ENCODE data around the gene MT3. TPM values are rescaled to one million over a fixed set of nuclear protein-coding genes. Genes with fewer than 3 reads are reported as not detected.
A peak's percentile ranks its signal among the peaks of the same experiment; 100 is the strongest.

MT3 gene
- total and polyA plus RNA-seq, 2 of the 13 experiments (the other 11 are each of a cell fraction or from before 2014, with no cell fraction given): not detected

- TF ChIP-seq, protein P1, sequence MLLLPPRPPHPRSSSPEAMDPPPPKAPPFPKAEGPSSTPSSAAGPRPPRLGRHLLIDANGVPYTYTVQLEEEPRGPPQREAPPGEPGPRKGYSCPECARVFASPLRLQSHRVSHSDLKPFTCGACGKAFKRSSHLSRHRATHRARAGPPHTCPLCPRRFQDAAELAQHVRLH (CRISPR knock-in tag; IDR thresholded peaks at IDR 0.05; ENCODE audit: borderline replicate concordance, low read depth): 0 out of 2 replicates have a peak, but pooled peaks have one; percentile 38
- TF ChIP-seq E2F2 (CRISPR knock-in tag; IDR thresholded peaks at IDR 0.05; ENCODE audit: borderline replicate concordance): no peak
- no peak for TF ChIP-seq ZNF75D (CRISPR knock-in tag; IDR thresholded peaks at IDR 0.05; ENCODE audit: borderline replicate concordance)
- TF ChIP-seq RBM39 (IDR thresholded peaks at IDR 0.05; ENCODE audit: low read depth, low read length, poor library complexity, severe bottlenecking): no peak
- TF ChIP-seq, protein P2, sequence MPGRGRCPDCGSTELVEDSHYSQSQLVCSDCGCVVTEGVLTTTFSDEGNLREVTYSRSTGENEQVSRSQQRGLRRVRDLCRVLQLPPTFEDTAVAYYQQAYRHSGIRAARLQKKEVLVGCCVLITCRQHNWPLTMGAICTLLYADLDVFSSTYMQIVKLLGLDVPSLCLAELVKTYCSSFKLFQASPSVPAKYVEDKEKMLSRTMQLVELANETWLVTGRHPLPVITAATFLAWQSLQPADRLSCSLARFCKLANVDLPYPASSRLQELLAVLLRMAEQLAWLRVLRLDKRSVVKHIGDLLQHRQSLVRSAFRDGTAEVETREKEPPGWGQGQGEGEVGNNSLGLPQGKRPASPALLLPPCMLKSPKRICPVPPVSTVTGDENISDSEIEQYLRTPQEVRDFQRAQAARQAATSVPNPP (CRISPR knock-in tag; IDR thresholded peaks at IDR 0.05): no peak
- no peak for TF ChIP-seq ZNF572 (CRISPR knock-in tag; IDR thresholded peaks at IDR 0.05)
- no peak for TF ChIP-seq JUN (CRISPR knock-in tag; IDR thresholded peaks at IDR 0.05)
- TF ChIP-seq ZSCAN20 (CRISPR knock-in tag; IDR thresholded peaks at IDR 0.05; ENCODE audit: borderline replicate concordance): peak; percentile 77
- TF ChIP-seq U2AF2 (IDR thresholded peaks at IDR 0.05; ENCODE audit: low read depth, low read length): no peak
- TF ChIP-seq ZNF772 (CRISPR knock-in tag; IDR thresholded peaks at IDR 0.05): no peak
- no peak for TF ChIP-seq SKI (IDR thresholded peaks at IDR 0.05; ENCODE audit: partially characterized antibody)
- no peak for TF ChIP-seq ZFP36 (IDR thresholded peaks at IDR 0.05; ENCODE audit: borderline replicate concordance, low read depth, low read length, partially characterized antibody)
- no peak for TF ChIP-seq ZZZ3 (CRISPR knock-in tag; IDR thresholded peaks at IDR 0.05; ENCODE audit: borderline replicate concordance)
- TF ChIP-seq FOSL2 (CRISPR knock-in tag; IDR thresholded peaks at IDR 0.05): peak; percentile 9; the same call in 1 of the 2 replicates
- TF ChIP-seq SSRP1 (CRISPR knock-in tag; IDR thresholded peaks at IDR 0.05): no peak
- TF ChIP-seq ZNF615 (CRISPR knock-in tag; IDR thresholded peaks at IDR 0.05; ENCODE audit: borderline replicate concordance): no peak
- TF ChIP-seq CBX5 (CRISPR knock-in tag; IDR thresholded peaks at IDR 0.05; ENCODE audit: borderline replicate concordance): no peak
- TF ChIP-seq ZNF235 (CRISPR knock-in tag; IDR thresholded peaks at IDR 0.05; ENCODE audit: borderline replicate concordance): no peak
- TF ChIP-seq MTF1 (CRISPR knock-in tag; IDR thresholded peaks at IDR 0.05): no peak
- TF ChIP-seq, protein P3, sequence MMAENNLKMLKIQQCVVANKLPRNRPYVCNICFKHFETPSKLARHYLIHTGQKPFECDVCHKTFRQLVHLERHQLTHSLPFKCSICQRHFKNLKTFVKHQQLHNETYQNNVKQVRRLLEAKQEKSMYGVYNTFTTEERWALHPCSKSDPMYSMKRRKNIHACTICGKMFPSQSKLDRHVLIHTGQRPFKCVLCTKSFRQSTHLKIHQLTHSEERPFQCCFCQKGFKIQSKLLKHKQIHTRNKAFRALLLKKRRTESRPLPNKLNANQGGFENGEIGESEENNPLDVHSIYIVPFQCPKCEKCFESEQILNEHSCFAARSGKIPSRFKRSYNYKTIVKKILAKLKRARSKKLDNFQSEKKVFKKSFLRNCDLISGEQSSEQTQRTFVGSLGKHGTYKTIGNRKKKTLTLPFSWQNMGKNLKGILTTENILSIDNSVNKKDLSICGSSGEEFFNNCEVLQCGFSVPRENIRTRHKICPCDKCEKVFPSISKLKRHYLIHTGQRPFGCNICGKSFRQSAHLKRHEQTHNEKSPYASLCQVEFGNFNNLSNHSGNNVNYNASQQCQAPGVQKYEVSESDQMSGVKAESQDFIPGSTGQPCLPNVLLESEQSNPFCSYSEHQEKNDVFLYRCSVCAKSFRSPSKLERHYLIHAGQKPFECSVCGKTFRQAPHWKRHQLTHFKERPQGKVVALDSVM (CRISPR knock-in tag; IDR thresholded peaks at IDR 0.05): no peak
- TF ChIP-seq ZNF205 (CRISPR knock-in tag; IDR thresholded peaks at IDR 0.05): 0 out of 2 replicates have a peak, but pooled peaks have one; percentile 4
- no peak for TF ChIP-seq CEBPG (CRISPR knock-in tag; IDR thresholded peaks at IDR 0.05)
- TF ChIP-seq, protein P4, sequence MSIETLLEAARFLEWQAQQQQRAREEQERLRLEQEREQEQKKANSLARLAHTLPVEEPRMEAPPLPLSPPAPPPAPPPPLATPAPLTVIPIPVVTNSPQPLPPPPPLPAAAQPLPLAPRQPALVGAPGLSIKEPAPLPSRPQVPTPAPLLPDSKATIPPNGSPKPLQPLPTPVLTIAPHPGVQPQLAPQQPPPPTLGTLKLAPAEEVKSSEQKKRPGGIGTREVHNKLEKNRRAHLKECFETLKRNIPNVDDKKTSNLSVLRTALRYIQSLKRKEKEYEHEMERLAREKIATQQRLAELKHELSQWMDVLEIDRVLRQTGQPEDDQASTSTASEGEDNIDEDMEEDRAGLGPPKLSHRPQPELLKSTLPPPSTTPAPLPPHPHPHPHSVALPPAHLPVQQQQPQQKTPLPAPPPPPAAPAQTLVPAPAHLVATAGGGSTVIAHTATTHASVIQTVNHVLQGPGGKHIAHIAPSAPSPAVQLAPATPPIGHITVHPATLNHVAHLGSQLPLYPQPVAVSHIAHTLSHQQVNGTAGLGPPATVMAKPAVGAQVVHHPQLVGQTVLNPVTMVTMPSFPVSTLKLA (IDR thresholded peaks at IDR 0.05): no peak
- TF ChIP-seq ZNF777 (CRISPR knock-in tag; IDR thresholded peaks at IDR 0.05): 0 out of 2 replicates have a peak, but pooled peaks have one; percentile 17
- no peak; the same call in 1 of the 2 replicates for TF ChIP-seq SAFB2 (CRISPR knock-in tag; IDR thresholded peaks at IDR 0.05; ENCODE audit: borderline replicate concordance, low read depth)
- no peak for TF ChIP-seq HES4 (CRISPR knock-in tag; IDR thresholded peaks at IDR 0.05; ENCODE audit: borderline replicate concordance)
These were observed 20.2 kb downstream of the MT3 start (continued) for GRCh38 chr16:56609463-56609921.

Measured in HepG2 (cell line).